ENCODE data around the gene RFTN1.

Gene RFTN1

GRCh38 chr3:16534640-16535262 is 21.3 kb upstream of the RFTN1 start:
- no peaks in the 10 kb centered on the region for H3K27me3 ChIP-seq (ENCODE audit: insufficient read depth, low read length, poor library complexity, severe bottlenecking)
- TF ChIP-seq, protein P1, sequence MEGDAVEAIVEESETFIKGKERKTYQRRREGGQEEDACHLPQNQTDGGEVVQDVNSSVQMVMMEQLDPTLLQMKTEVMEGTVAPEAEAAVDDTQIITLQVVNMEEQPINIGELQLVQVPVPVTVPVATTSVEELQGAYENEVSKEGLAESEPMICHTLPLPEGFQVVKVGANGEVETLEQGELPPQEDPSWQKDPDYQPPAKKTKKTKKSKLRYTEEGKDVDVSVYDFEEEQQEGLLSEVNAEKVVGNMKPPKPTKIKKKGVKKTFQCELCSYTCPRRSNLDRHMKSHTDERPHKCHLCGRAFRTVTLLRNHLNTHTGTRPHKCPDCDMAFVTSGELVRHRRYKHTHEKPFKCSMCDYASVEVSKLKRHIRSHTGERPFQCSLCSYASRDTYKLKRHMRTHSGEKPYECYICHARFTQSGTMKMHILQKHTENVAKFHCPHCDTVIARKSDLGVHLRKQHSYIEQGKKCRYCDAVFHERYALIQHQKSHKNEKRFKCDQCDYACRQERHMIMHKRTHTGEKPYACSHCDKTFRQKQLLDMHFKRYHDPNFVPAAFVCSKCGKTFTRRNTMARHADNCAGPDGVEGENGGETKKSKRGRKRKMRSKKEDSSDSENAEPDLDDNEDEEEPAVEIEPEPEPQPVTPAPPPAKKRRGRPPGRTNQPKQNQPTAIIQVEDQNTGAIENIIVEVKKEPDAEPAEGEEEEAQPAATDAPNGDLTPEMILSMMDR (conservative IDR thresholded peaks at IDR 0.05; ENCODE audit: low read length) = no peak
- no peak for TF ChIP-seq EZH2phosphoT487 (IDR thresholded peaks at IDR 0.05; ENCODE audit: borderline replicate concordance)

DNA sequence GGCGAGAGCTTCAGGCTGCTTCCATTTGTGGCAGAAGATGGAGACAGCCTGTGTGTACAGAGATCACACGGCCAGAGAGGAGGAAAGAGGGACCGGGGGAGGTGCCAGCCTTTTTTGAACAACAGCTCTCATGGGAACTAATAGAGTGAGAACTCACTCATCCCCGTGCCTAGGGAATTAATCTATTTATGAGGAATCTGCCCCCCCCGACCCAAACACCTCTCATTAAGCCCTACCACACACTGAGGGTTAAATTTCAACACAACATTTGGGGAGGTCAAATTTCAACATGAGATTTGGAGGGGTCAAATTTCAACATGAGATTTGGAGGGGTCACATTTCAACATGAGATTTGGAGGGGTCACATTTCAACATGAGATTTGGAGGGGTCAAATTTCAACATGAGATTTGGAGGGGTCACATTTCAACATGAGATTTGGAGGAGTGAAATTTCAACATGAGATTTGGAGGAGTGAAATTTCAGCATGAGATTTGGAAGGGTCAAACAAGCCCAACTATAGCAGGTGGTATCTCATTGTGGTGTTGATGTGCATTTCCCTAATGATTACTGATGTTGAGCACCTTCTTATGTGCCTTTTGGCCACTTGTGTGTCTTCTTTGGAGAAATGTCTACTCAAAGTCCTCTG is 20.6 kb upstream of the RFTN1 start:
- H2AFZ ChIP-seq (ENCODE audit: low read length) = no peak overlapping the region
- no peaks in the 10 kb centered on the region for H3F3A ChIP-seq (ENCODE audit: low read depth)
- no peaks in the 10 kb centered on the region for H3K9me3 ChIP-seq (ENCODE audit: insufficient read depth, low read depth, low read length)
- H3K4me2 ChIP-seq (ENCODE audit: low read depth, low read length, poor library complexity, severe bottlenecking) = no peak overlapping the region
- H3K4me1 ChIP-seq (ENCODE audit: insufficient read depth, low read length, poor library complexity, severe bottlenecking) = peaks cover 2% of the 10 kb centered on the region
- no peak overlapping the region for H3K9ac ChIP-seq (ENCODE audit: low read depth, low read length, poor library complexity, severe bottlenecking)
- TF ChIP-seq, protein P1 (conservative IDR thresholded peaks at IDR 0.05; ENCODE audit: low read length) = no peak
- no peak for TF ChIP-seq EZH2phosphoT487 (IDR thresholded peaks at IDR 0.05; ENCODE audit: borderline replicate concordance)
- no peaks in the 10 kb centered on the region for H3K79me2 ChIP-seq (ENCODE audit: insufficient read depth, low read length)
- H3K9me2 ChIP-seq (replicated peaks; ENCODE audit: low read depth, low read length) = no peaks in the 10 kb centered on the region
- no peak overlapping the region for H3K4me3 ChIP-seq (ENCODE audit: low read length, poor library complexity, severe bottlenecking)
- no peaks in the 10 kb centered on the region for H4K20me1 ChIP-seq (ENCODE audit: insufficient read depth, low read length, poor library complexity, severe bottlenecking)
- H3K27me3 ChIP-seq (ENCODE audit: insufficient read depth, low read length, poor library complexity, severe bottlenecking) = no peaks in the 10 kb centered on the region
- no peaks in the 10 kb centered on the region for H3K36me3 ChIP-seq (ENCODE audit: insufficient read depth, low read length)

More at GRCh38 chr3:16534640-16535262, 21.3 kb upstream of the RFTN1 start:
- Histone ChIP-seq H3K36me3 (ENCODE audit: insufficient read depth, low read length) (no peaks in the 10 kb centered on the region), H3K9me3 (ENCODE audit: insufficient read depth, low read depth, low read length) (no peaks in the 10 kb centered on the region), H3F3A (ENCODE audit: low read depth) (no peaks in the 10 kb centered on the region), H3K4me3 (ENCODE audit: low read length, poor library complexity, severe bottlenecking) (no peak overlapping the region), H3K79me2 (ENCODE audit: insufficient read depth, low read length) (no peaks in the 10 kb centered on the region), H3K9me2 (replicated peaks; ENCODE audit: low read depth, low read length) (no peaks in the 10 kb centered on the region), H3K4me1 (ENCODE audit: insufficient read depth, low read length, poor library complexity, severe bottlenecking) (no peaks in the 10 kb centered on the region), H3K4me2 (ENCODE audit: low read depth, low read length, poor library complexity, severe bottlenecking) (no peak overlapping the region), H3K9ac (ENCODE audit: low read depth, low read length, poor library complexity, severe bottlenecking) (no peak overlapping the region), H4K20me1 (ENCODE audit: insufficient read depth, low read length, poor library complexity, severe bottlenecking) (no peaks in the 10 kb centered on the region), H2AFZ (ENCODE audit: low read length) (no peak overlapping the region)

DNA sequence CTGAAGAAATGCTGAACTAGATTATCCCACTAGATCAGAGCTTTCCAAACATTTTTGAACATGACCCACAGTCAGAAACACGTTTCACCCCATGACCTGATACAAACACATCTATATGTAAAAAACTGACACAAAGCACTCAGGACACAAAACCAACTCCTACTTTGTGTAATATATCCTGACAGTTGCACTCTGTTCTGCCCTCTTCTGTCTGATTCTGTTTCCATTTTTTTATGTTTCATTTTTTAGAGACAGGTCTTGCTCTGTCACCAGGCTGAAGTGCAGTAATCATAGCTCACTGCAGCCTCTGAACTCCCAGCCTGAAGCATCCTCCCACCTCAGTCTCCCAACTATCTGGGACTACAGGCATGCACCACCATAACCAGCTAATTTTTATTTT is 15.8 kb upstream of the RFTN1 start:
- Histone ChIP-seq H2AFZ (ENCODE audit: low read length) (peak overlapping the region; percentile 44; the same call in 1 of the 2 replicates), H3K79me2 (ENCODE audit: insufficient read depth, low read length) (no peaks in the 10 kb centered on the region)

More for the DNA sequence above, 15.8 kb upstream of the RFTN1 start:
- Histone ChIP-seq H3F3A (ENCODE audit: low read depth) (no peaks in the 10 kb centered on the region), H3K4me3 (ENCODE audit: low read length, poor library complexity, severe bottlenecking) (no peak overlapping the region), H3K36me3 (ENCODE audit: insufficient read depth, low read length) (no peaks in the 10 kb centered on the region), H3K4me2 (ENCODE audit: low read depth, low read length, poor library complexity, severe bottlenecking) (no peak overlapping the region), H3K9me2 (replicated peaks; ENCODE audit: low read depth, low read length) (no peaks in the 10 kb centered on the region), H4K20me1 (ENCODE audit: insufficient read depth, low read length, poor library complexity, severe bottlenecking) (no peaks in the 10 kb centered on the region), H3K27me3 (ENCODE audit: insufficient read depth, low read length, poor library complexity, severe bottlenecking) (no peaks in the 10 kb centered on the region), H3K9ac (ENCODE audit: low read depth, low read length, poor library complexity, severe bottlenecking) (peak overlapping the region; percentile 21), H3K9me3 (ENCODE audit: insufficient read depth, low read depth, low read length) (no peaks in the 10 kb centered on the region), H3K4me1 (ENCODE audit: insufficient read depth, low read length, poor library complexity, severe bottlenecking) (peaks cover 12% of the 10 kb centered on the region)
- TF ChIP-seq, protein P1 (conservative IDR thresholded peaks at IDR 0.05; ENCODE audit: low read length) = peak; percentile 53
- no peak for TF ChIP-seq EZH2phosphoT487 (IDR thresholded peaks at IDR 0.05; ENCODE audit: borderline replicate concordance)

All from Loucy (cell line).